SK-N-SH (cell line): Measurements from ENCODE around the gene COLEC11. TPM values are rescaled to one million over a fixed set of nuclear protein-coding genes. Genes with fewer than 3 reads are reported as not detected.

Experiments used
- CTCF ChIA-PET: fragments of 300-600, 350-600 bp; formaldehyde crosslinking; extraction: SDS; loops from one replicate; lab custom pipeline; 2021; lab: Yijun Ruan, JAX
- POLR2A ChIA-PET: fragments of 350-600 bp; sonication (Branson Sonifier 250); formaldehyde crosslinking; extraction: SDS; loops from one replicate; lab custom pipeline; 2020; ENCODE audit warnings: antibody characterized with exemption, inconsistent platforms; lab: Yijun Ruan, JAX
- DNase-seq: peaks from one replicate; pipeline ENCODE4 v3.0.0; 2012
- H2AFZ ChIP-seq: fragments of 200-600 bp; sonication (generic); 2 replicates; pipeline ENCODE4 v1.8.1; 2016; ENCODE audit warnings: antibody characterized with exemption, mild to moderate bottlenecking, low read depth
- H3F3A ChIP-seq: fragments of 200-600 bp; sonication (generic); replicated peaks from 2 replicates; pipeline ENCODE3; 2016; ENCODE audit warnings: antibody characterized with exemption, mild to moderate bottlenecking; ENCODE audit not compliant: insufficient read depth
- H3K27ac ChIP-seq, 2 experiments: fragments of 200-500 bp in 1 of 2; fragments of 200-600 bp in 1 of 2; sonication (Bioruptor generic) in 1 of 2; sonication (generic), shearing (Covaris generic) in 1 of 2; 2 replicates each; pipeline versions ENCODE4 v1.5.1 to v1.6.1; 2014 to 2016; ENCODE audit warnings: low read depth in 2 of 2, inconsistent platforms in 1 of 2, low read length in 1 of 2, mild to moderate bottlenecking in 1 of 2, mixed read lengths in 1 of 2
- H3K27me3 ChIP-seq: fragments of 200-600 bp; sonication (generic), shearing (Covaris generic); 2 replicates; pipeline ENCODE4 v1.6.1; 2016; ENCODE audit warnings: mixed run types; ENCODE audit not compliant: insufficient read depth
- H3K36me3 ChIP-seq, 2 experiments: fragments of 200-500 bp in 1 of 2; fragments of 200-600 bp in 1 of 2; sonication (Bioruptor generic) in 1 of 2; sonication (generic) in 1 of 2; replicated peaks in 1 of 2; 2 replicates each; pipeline versions ENCODE3 to v1.5.1; 2014 to 2016; ENCODE audit warnings: low read length in 1 of 2, mild to moderate bottlenecking in 1 of 2; ENCODE audit not compliant: insufficient read depth in 2 of 2, control insufficient read depth in 1 of 2
- H3K4me1 ChIP-seq, 2 experiments: fragments of 200-500 bp in 1 of 2; fragments of 200-600 bp in 1 of 2; sonication (Bioruptor generic) in 1 of 2; sonication (generic), shearing (Covaris generic) in 1 of 2; 2 replicates each; pipeline versions ENCODE4 v1.5.1 to v1.6.1; 2014 to 2016; ENCODE audit warnings: low read depth in 1 of 2, low read length in 1 of 2, mixed run types in 1 of 2; ENCODE audit not compliant: insufficient read depth in 2 of 2, control insufficient read depth in 1 of 2
- H3K4me2 ChIP-seq: fragments of 200-600 bp; sonication (generic), shearing (Covaris generic); 2 replicates; pipeline ENCODE4 v1.6.1; 2017; ENCODE audit warnings: mixed run types
- H3K4me3 ChIP-seq, 2 experiments: fragments of 200-500 bp in 1 of 2; fragments of 200-600 bp in 1 of 2; sonication (Bioruptor generic) in 1 of 2; sonication (generic), shearing (Covaris generic) in 1 of 2; 2 replicates each; pipeline versions ENCODE4 v1.5.1 to v1.8.1; 2014 to 2016; ENCODE audit warnings: low read depth in 2 of 2, inconsistent platforms in 1 of 2, low read length in 1 of 2, mild to moderate bottlenecking in 1 of 2, mixed read lengths in 1 of 2, moderate library complexity in 1 of 2
- H3K79me2 ChIP-seq: fragments of 200-600 bp; sonication (generic); 2 replicates; pipeline ENCODE4 v1.8.1; 2017; ENCODE audit warnings: mild to moderate bottlenecking; ENCODE audit not compliant: insufficient read depth
- H3K9ac ChIP-seq: fragments of 200-600 bp; sonication (generic); 2 replicates; pipeline ENCODE4 v1.6.1; 2017; ENCODE audit warnings: mixed run types
- H3K9me2 ChIP-seq: fragments of 200-600 bp; sonication (generic); 2 replicates; pipeline ENCODE4 v1.6.1; 2017; ENCODE audit warnings: mixed run types
- H3K9me3 ChIP-seq: fragments of 200-600 bp; sonication (generic); 2 replicates; pipeline ENCODE4 v1.6.1; 2017; ENCODE audit warnings: mixed run types, mild to moderate bottlenecking, moderate library complexity
- H4K20me1 ChIP-seq: fragments of 200-600 bp; sonication (generic); 2 replicates; pipeline ENCODE4 v1.6.1; 2017; ENCODE audit warnings: mild to moderate bottlenecking, mixed run types; ENCODE audit not compliant: insufficient read depth
- CTCF ChIP-seq: fragments of 200-600 bp; sonication (generic); IDR thresholded peaks from 2 replicates; pipeline ENCODE4 v1.6.1; 2017; ENCODE audit warnings: antibody characterized with exemption, mild to moderate bottlenecking, moderate library complexity
- GATA2 ChIP-seq: sonication (generic); formaldehyde crosslinking; IDR thresholded peaks from 2 replicates; pipeline ENCODE4 v1.5.0; 2020; ENCODE audit warnings: mild to moderate bottlenecking, missing genetic modification reagents
- REST ChIP-seq: IDR thresholded peaks from 2 replicates; pipeline ENCODE4 v1.6.1; 2012; ENCODE audit warnings: mild to moderate bottlenecking, low read depth, low read length, moderate library complexity
- RFX5 ChIP-seq: IDR thresholded peaks from 2 replicates; pipeline ENCODE4 v1.6.1; 2012; ENCODE audit warnings: mild to moderate bottlenecking, improper control_type of control experiment, low read length
- SIN3A ChIP-seq: IDR thresholded peaks from 2 replicates; pipeline ENCODE4 v1.6.1; 2012; ENCODE audit warnings: low read depth, mild to moderate bottlenecking, low read length, moderate library complexity, borderline replicate concordance
- TEAD4 ChIP-seq: IDR thresholded peaks from 2 replicates; pipeline ENCODE4 v1.4.0; 2012; ENCODE audit warnings: mild to moderate bottlenecking, borderline replicate concordance; ENCODE audit not compliant: insufficient read depth
- WGBS: methylation state at CpG from one replicate; pipeline ENCODE4 v1.1.6; 2017; ENCODE audit warnings: low lambda C conversion rate; 5-methylcytosine and 5-hydroxymethylcytosine counted together
- polyA plus RNA-seq, 3 experiments: library from polyadenylated mRNA; depleted of rRNA; stranded (reverse); fragments of >200 nt; gene quantifications; 2 replicates each; pipeline ENCODE4 v1.2.3, GENCODE V29; 2012

COLEC11 gene
- polyA plus RNA-seq, 1 of the 3 experiments (the other 2 are of a cell fraction) = 8.7 TPM

DNA sequence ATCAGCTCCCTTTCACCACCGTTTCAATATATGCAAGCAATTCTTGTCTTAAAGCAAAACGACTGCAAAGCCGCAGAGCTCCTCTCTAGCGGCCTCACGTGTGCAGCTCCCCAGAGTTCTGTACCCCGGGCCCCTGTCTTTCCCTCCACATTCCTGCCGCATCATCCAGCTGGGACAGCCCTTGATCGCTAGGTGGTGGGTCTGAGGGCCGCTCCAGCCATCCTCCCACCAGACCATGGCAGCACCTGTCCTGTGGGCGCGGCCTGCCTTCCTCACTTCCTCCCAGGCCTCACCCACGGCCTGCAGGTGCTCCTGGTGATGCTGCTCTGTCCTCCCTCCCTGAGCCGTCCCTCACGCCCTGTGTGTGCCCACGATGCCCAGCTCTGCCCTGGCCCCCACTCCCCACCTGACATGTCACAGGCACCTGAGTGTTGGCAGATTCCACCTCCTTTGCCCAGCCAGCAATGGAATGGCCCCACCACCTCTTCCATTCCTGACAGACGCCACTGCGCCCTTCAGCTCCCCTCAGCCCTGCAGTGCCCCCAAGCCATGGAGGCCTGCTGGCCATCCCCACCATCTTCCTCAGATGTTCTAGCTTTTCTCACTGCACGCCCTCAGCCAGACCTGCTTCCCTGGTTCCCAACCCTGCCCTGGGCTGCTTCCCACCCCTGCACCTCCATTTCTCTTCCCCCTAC lies 47.8 kb downstream of the COLEC11 start:
- H3K79me2 ChIP-seq = no peaks in the 10 kb centered on the region
- no peaks in the 10 kb centered on the region for H4K20me1 ChIP-seq
- no peak overlapping the region for H3K27ac ChIP-seq
- no peaks in the 10 kb centered on the region for H3K9me3 ChIP-seq
- H3K4me2 ChIP-seq = no peak overlapping the region
- WGBS = 82% methylated on average over 18 of the region's 18 CpGs
- CTCF ChIA-PET = interaction anchor here (1.3 to 2.5 kb wide), 3 partner anchors 9 to 219 kb away, joined by 3 to 18 read pairs (median 4); no protein-coding TSS in a partner anchor
- TF ChIP-seq CTCF (no peak), REST (no peak)
- no peak overlapping the region for H3K9ac ChIP-seq
- peaks cover 0 to 2% of the 10 kb centered on the region in 2 experiments for H3K36me3 ChIP-seq
- no peak overlapping the region for H3K4me3 ChIP-seq
- DNase-seq = no peak
- H3K27me3 ChIP-seq = no peaks in the 10 kb centered on the region
- H2AFZ ChIP-seq = no peak overlapping the region
- POLR2A ChIA-PET = no interaction called here
- H3K9me2 ChIP-seq = no peaks in the 10 kb centered on the region
- H3K4me1 ChIP-seq = peaks cover 0 to 10% of the 10 kb centered on the region in 2 experiments; a peak in 1 of 4 replicates
- H3F3A ChIP-seq = no peaks in the 10 kb centered on the region

GRCh38 chr2:3643371-3644245 lies 48.7 kb downstream of the COLEC11 start:
- H3K79me2 ChIP-seq = no peaks in the 10 kb centered on the region
- no peaks in the 10 kb centered on the region for H3K9me2 ChIP-seq
- no peaks in the 10 kb centered on the region for H3F3A ChIP-seq
- no peak overlapping the region for H3K9ac ChIP-seq
- H2AFZ ChIP-seq = no peak overlapping the region
- H3K4me3 ChIP-seq = no peak overlapping the region
- POLR2A ChIA-PET = no interaction called here
- H3K9me3 ChIP-seq = no peaks in the 10 kb centered on the region
- no peak overlapping the region for H3K4me2 ChIP-seq
- no peak overlapping the region for H3K27ac ChIP-seq
- peaks cover 0 to 2% of the 10 kb centered on the region in 2 experiments for H3K36me3 ChIP-seq
- peaks cover 0 to 10% of the 10 kb centered on the region in 2 experiments; a peak in 1 of 4 replicates for H3K4me1 ChIP-seq
- no peak for DNase-seq
- CTCF ChIA-PET = interaction anchor here (0.6 to 2.4 kb wide), 8 partner anchors 9 to 220 kb away, joined by 3 to 9 read pairs (median 4); partner anchors contain the start of gene COLEC11
- no peaks in the 10 kb centered on the region for H4K20me1 ChIP-seq
- TF ChIP-seq GATA2 (CRISPR knock-in tag) (no peak), TEAD4 (no peak), SIN3A (no peak), RFX5 (no peak)
- 88% methylated on average over 46 of the region's 48 CpGs for WGBS
- H3K27me3 ChIP-seq = no peaks in the 10 kb centered on the region
